Skin of body (tissue), 2 donors: ENCODE results near the gene IRAK3. TPM values are rescaled to one million over a fixed set of nuclear protein-coding genes. Genes with fewer than 3 reads are reported as not detected.

Experiments used
- DNase-seq: peaks from one replicate; lab custom pipeline; 2025; lab: John Stamatoyannopoulos, UW
- total RNA-seq: library from RNA; depleted of rRNA; stranded (reverse); fragments of >200 nt; gene quantifications from one replicate; pipeline ENCODE4 v1.2.3, GENCODE V29; 2014

The IRAK3 gene
- total RNA-seq, 1 donor from 2014 or later, result 14.6 TPM

GRCh38 chr12:66252771-66253170 is 63.8 kb downstream of the IRAK3 start:
- no peak for DNase-seq

- no peak for DNase-seq
These were observed 66.7 kb downstream of the IRAK3 start for GRCh38 chr12:66255737-66256136.

- no peak for DNase-seq
These were observed 69.0 kb downstream of the IRAK3 start for GRCh38 chr12:66258011-66258410.

GRCh38 chr12:66262737-66263136 is 73.7 kb downstream of the IRAK3 start:
- DNase-seq, result no peak

- DNase-seq, result no peak
These were observed 79.5 kb downstream of the IRAK3 start for GRCh38 chr12:66268562-66268961.

GRCh38 chr12:66269142-66269541 is 80.1 kb downstream of the IRAK3 start:
- DNase-seq, result no peak

GRCh38 chr12:66269757-66270383 is 80.9 kb downstream of the IRAK3 start:
- peak; percentile 8 for DNase-seq

- DNase-seq, result no peak
These were observed 81.6 kb downstream of the IRAK3 start for GRCh38 chr12:66270613-66271012.

- DNase-seq, result no peak
These were observed 83.6 kb downstream of the IRAK3 start for GRCh38 chr12:66272650-66273049.

GRCh38 chr12:66273147-66273546 is 84.1 kb downstream of the IRAK3 start:
- DNase-seq, result no peak

GRCh38 chr12:66275040-66275439 is 86.0 kb downstream of the IRAK3 start:
- no peak for DNase-seq

GRCh38 chr12:66279123-66279712 is 90.2 kb downstream of the IRAK3 start:
- DNase-seq, result no peak

- no peak for DNase-seq
These were observed 91.5 kb downstream of the IRAK3 start for GRCh38 chr12:66280561-66280960.

GRCh38 chr12:66282244-66282643 is 93.2 kb downstream of the IRAK3 start:
- no peak for DNase-seq

- no peak for DNase-seq
These were observed 98.3 kb downstream of the IRAK3 start for GRCh38 chr12:66287275-66287674.

- no peak for DNase-seq
These were observed 99.1 kb downstream of the IRAK3 start for GRCh38 chr12:66288121-66288520.

GRCh38 chr12:66289485-66289884 is 100.5 kb downstream of the IRAK3 start:
- no peak for DNase-seq

- DNase-seq, result no peak
These were observed 101.7 kb downstream of the IRAK3 start for GRCh38 chr12:66290716-66291200.

GRCh38 chr12:66296176-66296683 is 107.2 kb downstream of the IRAK3 start:
- no peak for DNase-seq

GRCh38 chr12:66297080-66297479 is 108.1 kb downstream of the IRAK3 start:
- no peak for DNase-seq

- DNase-seq, result no peak
These were observed 108.9 kb downstream of the IRAK3 start for GRCh38 chr12:66297923-66298322.

GRCh38 chr12:66301944-66302826 is 113.2 kb downstream of the IRAK3 start, which contains the start of gene HELB:
Gene HELB, plus strand, starts transcription at chr12:66302493. Its CDS starts 111 bp downstream, at chr12:66302604.
- DNase-seq, result peak; percentile 96
